ENCODE measurements around the gene NRAP. TPM values are rescaled to one million over a fixed set of nuclear protein-coding genes. Genes with fewer than 3 reads are reported as not detected.

The NRAP gene
- total RNA-seq, 2 donors from 2014 or later, result 229 to 610 TPM

DNA sequence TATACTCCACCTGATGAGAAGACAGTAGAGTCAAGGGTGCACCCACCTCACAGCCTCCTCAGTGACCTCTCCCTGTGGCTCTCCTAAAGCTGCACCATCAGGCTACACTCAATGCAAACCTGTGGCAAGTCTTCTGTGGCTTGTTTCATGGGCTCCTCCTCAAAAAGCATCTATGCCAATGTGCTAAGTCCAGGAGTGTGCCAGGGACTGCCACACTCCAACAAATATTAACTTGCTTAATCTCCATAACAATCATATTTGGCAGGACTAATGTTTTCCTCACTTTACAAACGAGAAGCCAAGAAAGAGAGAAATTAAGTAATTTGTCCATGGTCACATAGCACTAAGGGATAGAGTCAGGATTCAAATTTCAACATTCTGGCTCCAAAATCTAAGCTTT is 11.9 kb downstream of the NRAP start:
- H3K4me3 ChIP-seq, result no peak overlapping the region
- no peak overlapping the region for H3K27ac ChIP-seq

DNA sequence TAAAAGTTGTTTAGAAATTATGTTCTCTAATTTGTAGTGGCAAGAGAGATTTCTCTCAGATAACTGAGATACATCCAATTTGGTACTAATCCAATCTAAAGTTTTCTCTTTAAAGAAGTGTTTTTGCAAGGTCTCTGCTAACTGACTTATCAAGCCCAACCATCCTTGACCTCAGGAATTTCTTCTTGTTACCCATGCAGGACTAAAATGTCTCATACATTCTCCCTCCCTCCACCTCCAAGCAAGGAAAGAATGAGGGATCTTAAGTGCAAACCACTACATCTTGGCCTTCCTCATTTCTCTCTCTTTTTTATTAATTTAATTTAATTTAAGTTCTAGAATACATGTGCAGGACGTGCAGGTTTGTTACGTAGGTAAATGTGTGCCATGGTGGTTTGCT is 12.8 kb downstream of the NRAP start:
- peaks cover 64% of the 10 kb centered on the region for H3K36me3 ChIP-seq
- peaks cover 0 to 22% of the 10 kb centered on the region in 2 donors for H3K4me1 ChIP-seq
- no peak overlapping the region for H3K4me3 ChIP-seq
- DNase-seq (ENCODE audit: low spot score), result no peak
- no peak overlapping the region for H3K27ac ChIP-seq
- no peaks in the 10 kb centered on the region for H3K9me3 ChIP-seq
- TF ChIP-seq, protein P1, sequence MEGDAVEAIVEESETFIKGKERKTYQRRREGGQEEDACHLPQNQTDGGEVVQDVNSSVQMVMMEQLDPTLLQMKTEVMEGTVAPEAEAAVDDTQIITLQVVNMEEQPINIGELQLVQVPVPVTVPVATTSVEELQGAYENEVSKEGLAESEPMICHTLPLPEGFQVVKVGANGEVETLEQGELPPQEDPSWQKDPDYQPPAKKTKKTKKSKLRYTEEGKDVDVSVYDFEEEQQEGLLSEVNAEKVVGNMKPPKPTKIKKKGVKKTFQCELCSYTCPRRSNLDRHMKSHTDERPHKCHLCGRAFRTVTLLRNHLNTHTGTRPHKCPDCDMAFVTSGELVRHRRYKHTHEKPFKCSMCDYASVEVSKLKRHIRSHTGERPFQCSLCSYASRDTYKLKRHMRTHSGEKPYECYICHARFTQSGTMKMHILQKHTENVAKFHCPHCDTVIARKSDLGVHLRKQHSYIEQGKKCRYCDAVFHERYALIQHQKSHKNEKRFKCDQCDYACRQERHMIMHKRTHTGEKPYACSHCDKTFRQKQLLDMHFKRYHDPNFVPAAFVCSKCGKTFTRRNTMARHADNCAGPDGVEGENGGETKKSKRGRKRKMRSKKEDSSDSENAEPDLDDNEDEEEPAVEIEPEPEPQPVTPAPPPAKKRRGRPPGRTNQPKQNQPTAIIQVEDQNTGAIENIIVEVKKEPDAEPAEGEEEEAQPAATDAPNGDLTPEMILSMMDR (IDR thresholded peaks at IDR 0.05), result no peak
- no peaks in the 10 kb centered on the region for H3K27me3 ChIP-seq

More for the DNA sequence above, 11.9 kb downstream of the NRAP start:
- no peaks in the 10 kb centered on the region for H3K27me3 ChIP-seq
- no peak for DNase-seq (ENCODE audit: low spot score)
- H3K9me3 ChIP-seq, result no peaks in the 10 kb centered on the region
- H3K4me1 ChIP-seq, result peaks cover 0 to 14% of the 10 kb centered on the region in 2 donors
- TF ChIP-seq, protein P1 (IDR thresholded peaks at IDR 0.05), result no peak
- peaks cover 71% of the 10 kb centered on the region for H3K36me3 ChIP-seq

DNA sequence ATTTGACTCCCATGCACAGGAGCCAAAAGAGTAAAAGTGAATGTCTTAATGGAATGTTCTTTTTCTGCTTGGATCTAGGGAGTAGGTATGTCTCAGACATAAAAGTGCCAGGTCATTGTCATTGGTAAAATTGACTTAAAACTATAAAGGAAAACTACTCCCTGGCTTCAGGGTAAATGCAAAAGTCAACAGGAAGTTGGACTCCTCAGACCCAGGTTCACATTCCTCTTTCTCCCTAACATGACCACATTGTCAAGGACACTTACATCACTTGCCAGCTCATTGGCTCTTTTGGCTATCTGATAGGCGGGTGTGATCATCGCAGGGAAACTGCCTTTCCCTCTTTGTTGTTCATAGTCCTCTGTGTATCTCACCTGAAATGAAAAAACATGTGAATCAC is 13.7 kb downstream of the NRAP start:
- no peak for DNase-seq (ENCODE audit: low spot score)
- no peak overlapping the region for H3K4me3 ChIP-seq
- H3K9me3 ChIP-seq, result no peaks in the 10 kb centered on the region
- peaks cover 64% of the 10 kb centered on the region for H3K36me3 ChIP-seq
- peaks cover 0 to 25% of the 10 kb centered on the region in 2 donors for H3K4me1 ChIP-seq
- TF ChIP-seq, protein P1 (IDR thresholded peaks at IDR 0.05), result no peak
- peak overlapping the region in 1 of 2 donors; percentile 87 for H3K27ac ChIP-seq
- H3K27me3 ChIP-seq, result no peaks in the 10 kb centered on the region

DNA sequence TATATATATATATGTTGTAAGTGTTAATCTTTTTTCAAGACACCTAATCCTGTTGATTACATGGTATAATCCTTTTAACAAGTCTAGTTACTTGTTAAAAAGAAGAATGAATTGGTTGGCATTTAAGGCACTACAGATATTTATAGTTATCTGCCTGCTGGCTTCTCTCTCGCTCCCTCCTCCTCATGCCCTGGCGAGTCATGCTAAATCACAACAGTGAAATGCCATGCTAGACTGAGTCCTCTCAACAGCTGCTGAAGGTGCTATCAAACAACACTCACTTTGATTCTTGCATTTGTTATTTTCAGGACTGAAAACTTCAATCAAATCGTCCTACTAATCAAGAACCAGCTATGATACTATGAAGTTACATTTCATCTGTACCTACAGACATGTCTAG is 15.4 kb downstream of the NRAP start:
- Histone ChIP-seq H3K9me3 (no peaks in the 10 kb centered on the region), H3K4me1 (peaks cover 0 to 41% of the 10 kb centered on the region in 2 donors), H3K27ac (peak overlapping the region; percentile 68 to 87), H3K4me3 (no peak overlapping the region), H3K27me3 (no peaks in the 10 kb centered on the region), H3K36me3 (peaks cover 58% of the 10 kb centered on the region)
- DNase-seq (ENCODE audit: low spot score), result no peak
- TF ChIP-seq, protein P1 (IDR thresholded peaks at IDR 0.05), result no peak

DNA sequence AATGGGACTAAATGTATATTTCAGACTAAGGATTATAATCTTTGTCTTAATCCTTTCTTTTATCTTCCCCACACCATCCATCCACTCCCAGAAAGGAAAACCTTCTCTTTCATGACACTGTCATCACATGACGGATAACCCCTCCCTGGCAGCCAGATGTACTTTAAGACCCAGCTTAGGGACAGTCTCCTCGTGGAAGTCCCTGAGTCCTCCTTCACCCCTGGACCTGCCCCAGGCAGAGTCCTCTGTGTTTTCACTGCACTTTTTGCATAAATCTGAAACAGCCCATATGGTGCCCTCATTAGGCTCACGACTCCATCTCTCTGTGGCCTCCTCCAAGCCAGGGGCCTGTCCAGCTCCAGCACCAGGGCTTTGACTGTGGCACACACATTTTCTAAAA is 16.0 kb downstream of the NRAP start:
- H3K27me3 ChIP-seq, result no peaks in the 10 kb centered on the region
- peaks cover 0 to 48% of the 10 kb centered on the region in 2 donors for H3K4me1 ChIP-seq

More for the DNA sequence above, 16.0 kb downstream of the NRAP start:
- DNase-seq (ENCODE audit: low spot score), result no peak
- H3K4me3 ChIP-seq, result no peak overlapping the region
- H3K27ac ChIP-seq, result peak overlapping the region; percentile 68 to 87
- peaks cover 51% of the 10 kb centered on the region for H3K36me3 ChIP-seq
- TF ChIP-seq, protein P1 (IDR thresholded peaks at IDR 0.05), result no peak
- H3K9me3 ChIP-seq, result no peaks in the 10 kb centered on the region

Measured in right atrium auricular region (tissue), 2 donors.